Measurements from ENCODE around the gene TMEM40.
"Not testable (repeated sequence)": the region's sequence is repeated elsewhere in the genome, so short reads cannot be mapped to it uniquely, and the experiment has no call there.

The TMEM40 gene

GRCh38 chr3:12759097-12759679, at the start of gene TMEM40:
Gene TMEM40 (minus strand): TSS chr3:12759259. CDS start chr3:12749832, 9,427 bp downstream.
- DNase-seq: no peak

DNA sequence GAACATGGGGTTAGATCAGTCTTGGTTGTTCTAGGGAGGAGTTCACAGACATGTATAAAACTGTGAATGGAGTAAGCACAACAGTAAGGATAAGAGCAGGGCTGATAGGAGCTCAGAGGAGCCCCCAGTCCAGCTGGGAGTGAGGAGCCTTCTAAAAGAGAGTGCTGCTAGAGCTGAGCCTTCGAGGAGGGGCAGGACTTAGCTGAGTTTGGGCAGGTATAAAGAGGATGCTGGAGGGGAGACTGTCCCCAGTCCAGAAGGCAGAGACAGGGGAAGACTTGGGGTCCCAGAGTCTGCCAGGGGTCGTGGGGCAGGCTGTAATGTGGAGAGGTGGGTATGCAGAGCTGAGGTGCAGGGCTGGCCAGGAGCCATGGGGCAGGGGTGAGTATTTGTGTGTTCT, 49.5 kb upstream of the TMEM40 start:
- DNase-seq: no peak

- DNase-seq: no peak
Measured at GRCh38 chr3:12807601-12808359, 48.7 kb upstream of the TMEM40 start.

- no peak for DNase-seq
Measured at GRCh38 chr3:12807066-12807465, 48.0 kb upstream of the TMEM40 start.

DNA sequence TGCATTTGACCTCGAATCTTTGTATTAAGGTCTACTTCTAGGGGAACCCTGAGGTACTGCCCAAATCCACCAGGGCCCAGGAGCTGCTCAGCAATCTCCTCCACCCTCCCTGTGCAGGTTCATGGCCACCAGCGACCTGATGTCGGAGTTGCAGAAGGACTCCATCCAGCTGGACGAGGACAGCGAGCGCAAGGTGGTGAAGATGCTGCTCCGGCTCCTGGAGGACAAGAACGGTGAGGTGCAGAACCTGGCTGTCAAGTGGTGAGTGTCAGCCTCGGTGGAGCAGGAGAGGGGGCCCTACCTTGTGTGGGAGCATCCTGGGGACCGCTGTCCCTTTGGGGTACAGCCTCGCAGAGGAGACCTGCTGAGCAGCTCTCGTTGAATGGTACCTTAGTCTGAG, 44.3 kb upstream of the TMEM40 start:
- DNase-seq: no peak

- no peak for DNase-seq
Measured at GRCh38 chr3:12799525-12800440, 40.7 kb upstream of the TMEM40 start.

DNA sequence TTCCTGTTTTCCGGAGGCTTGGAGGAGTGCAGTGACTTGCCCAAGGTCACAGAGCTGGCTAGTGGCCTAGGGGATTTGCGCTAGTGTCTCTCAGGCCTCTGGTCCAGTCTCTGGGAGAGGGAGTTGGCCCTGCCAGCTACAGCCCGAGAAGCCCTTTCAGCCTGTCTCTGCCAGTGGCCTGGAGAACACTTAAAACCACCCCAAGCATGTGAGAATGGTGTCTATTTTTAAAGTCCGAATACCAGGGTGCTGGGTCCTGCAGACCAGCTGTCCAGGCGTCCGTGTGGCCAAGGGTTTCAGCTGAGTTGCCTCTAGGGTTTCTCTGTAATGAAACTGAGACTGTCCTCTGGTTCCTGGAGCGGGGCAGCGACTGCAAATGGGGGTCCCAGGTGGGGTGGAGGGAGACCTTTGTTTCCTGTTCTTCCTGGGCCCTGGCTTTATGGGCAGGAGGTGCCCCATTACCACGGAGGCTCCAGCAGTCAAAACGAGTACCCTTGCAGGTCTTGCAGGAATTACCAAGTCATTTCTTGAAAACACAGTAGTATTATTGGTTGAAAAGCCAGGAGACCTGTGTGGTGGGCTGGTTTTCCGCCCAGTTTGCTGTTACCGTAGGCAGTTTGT, 39.6 kb upstream of the TMEM40 start:
- no peak for DNase-seq

- DNase-seq: no peak
Measured at GRCh38 chr3:12797892-12798558, 39.0 kb upstream of the TMEM40 start.

DNA sequence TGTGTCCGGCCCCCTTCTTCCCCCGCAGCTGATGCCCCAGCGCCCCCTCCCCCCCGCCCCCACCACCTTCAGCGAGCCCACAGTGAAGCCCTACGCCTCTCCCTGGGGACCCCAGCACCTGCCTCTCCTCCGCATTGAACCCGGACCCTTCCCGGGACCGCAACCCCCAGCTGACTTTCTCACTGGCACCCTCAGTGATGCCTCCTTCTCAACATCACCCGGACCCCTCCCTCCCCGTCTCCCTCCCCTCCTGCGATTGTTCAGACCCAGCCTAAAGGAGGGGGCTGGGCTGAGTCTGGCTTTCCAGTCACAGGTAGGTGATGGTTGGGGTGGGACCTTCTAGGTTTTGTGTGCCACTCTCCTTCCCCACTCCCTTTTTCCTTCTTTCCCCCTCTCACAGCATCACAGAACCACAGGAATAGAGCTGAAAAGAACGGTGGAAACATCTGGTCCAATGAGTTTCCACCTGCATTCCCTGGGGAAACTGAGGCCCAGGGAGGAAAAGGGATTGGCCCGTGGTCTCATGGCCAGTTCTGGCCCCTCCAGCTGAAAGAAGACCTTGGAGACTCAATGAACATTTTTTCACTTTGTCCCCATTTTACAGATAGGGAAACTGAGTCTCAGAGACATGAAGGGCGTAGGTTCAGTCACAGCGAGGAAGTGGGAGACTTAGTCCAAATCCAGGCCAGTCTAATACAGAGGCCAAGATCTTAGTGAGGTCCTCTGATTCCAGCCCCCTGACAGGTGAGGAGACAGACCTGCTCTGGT, 38.2 kb upstream of the TMEM40 start:
- DNase-seq: no peak

DNA sequence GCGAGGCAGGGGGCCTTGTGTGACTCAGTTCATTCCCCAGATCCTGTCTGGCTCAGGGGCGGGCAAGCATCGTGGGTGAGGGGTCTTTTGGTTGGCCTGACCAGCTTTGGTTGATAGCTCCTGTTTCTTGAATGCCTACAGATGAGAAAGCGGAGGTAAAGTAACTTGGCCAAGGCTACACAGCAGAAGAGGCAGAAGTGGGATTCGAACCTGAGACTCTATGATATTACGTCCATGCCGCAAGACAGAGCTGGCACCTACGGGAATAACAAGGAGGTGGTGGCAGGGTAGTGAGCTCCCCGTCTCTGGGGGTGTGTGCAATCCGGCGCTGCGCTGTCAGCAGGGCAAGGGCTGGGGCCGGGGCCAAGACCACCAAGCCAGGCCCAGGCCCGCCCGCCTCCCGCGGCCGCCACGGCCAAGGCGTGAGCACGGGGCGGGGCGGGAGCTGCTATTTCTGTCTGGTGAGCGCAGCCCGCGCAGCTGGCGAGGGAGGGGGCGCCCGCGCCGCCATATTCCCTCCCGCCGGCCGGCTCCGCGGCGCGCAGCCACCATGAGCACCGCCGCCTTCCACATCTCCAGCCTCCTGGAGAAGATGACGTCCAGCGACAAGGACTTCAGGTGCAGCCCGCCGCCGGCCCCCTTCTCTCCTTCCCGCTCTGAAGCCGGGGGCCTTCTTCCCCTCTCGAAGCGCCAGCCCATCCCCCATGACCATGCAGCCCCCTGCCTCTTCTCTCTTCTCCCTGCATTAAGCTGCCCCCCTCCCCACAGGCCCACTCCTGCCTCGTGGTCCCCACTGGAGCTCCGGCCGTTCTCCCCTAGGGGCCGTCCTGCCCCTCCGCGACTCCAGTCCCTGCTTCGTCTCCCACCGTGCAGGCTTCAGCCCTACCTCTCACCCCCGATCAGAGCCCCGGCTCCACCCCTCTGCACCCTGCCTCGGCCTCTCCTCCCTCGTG, 37.4 kb upstream of the TMEM40 start, which contains the start of gene CAND2:
CAND2 (plus strand) TSS at position 510 of the 953 bp plus-strand sequence; CDS start at position 551, 41 bp downstream.
- DNase-seq: no peak

DNA sequence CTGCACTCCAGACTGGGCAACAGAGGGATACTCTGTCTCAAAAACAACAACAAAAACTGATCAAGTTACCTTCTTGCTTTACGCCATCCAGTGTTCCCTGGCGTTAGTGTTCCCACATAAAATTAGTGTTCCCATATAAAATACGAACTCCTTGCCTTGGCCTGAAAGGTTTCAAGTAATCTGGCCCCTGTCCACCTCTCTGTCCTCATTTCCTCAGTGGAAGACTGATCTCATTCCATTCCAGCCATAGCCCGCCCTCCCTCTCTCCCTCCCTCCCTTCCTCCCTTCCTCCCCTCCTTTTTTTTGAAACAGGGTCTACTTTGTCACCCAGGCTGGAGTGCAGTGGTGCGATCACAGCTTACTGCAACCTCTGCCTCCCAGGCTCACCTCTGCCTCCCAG, 34.6 kb upstream of the TMEM40 start:
- no peak for DNase-seq

GRCh38 chr3:12791430-12791829, 32.4 kb upstream of the TMEM40 start:
- DNase-seq: no peak

GRCh38 chr3:12787967-12788690, 29.1 kb upstream of the TMEM40 start:
- DNase-seq: not testable (repeated sequence)

GRCh38 chr3:12787346-12787745, 28.3 kb upstream of the TMEM40 start:
- not testable (repeated sequence) for DNase-seq

DNA sequence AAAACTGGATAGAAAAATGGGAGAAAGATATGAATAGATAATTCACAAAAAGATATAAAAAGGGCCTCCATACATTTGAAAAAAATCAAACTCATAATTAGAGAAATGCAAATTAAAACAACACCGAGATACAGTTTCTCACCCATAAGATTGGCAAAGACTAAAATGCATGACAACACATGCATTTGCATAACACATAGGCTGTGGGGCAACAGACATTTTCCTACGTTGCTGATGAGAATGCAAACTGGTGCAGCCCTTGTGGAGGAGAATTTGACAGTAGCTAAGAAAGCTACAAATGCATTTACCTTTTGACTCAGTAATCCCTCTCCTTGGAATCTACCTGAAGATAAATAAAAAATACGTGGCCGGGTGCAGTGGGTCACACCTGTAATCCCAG, 26.0 kb upstream of the TMEM40 start:
- DNase-seq: no peak

GRCh38 chr3:12782172-12782815, 23.2 kb upstream of the TMEM40 start:
- DNase-seq: no peak

- DNase-seq: no peak
Measured at GRCh38 chr3:12780751-12781150, 21.7 kb upstream of the TMEM40 start.

DNA sequence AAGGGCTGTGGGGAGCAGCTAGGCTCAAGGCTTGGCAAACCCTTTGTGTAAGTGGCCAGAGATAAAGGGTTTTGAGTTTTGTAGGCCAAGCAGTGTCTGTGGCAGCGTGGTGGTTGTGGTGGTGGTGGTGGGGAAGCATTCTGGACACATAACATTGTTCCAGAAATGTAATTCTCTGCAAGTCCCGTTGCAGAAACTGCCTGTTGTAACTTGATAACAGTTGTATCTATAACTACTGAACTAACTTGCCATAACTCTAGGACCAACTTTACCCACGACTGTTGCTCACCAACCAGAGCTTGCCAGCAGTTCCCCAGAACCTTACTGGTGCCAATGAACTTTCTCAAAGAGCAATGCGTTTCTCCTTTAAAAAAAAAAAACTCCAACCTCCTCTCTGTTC, 18.1 kb upstream of the TMEM40 start:
- no peak for DNase-seq

GRCh38 chr3:12775970-12776369, 16.9 kb upstream of the TMEM40 start:
- not testable (repeated sequence) for DNase-seq

Measured in NCI-H2107 (cell line).